CD4-positive, alpha-beta T cell treated with Interleukin-17A for 4 hours (primary cell): ENCODE data around the gene DLGAP3.
"Not testable (repeated sequence)": the region's sequence is repeated elsewhere in the genome, so short reads cannot be mapped to it uniquely, and the experiment has no call there.

Experiments used
- DNase-seq: peaks from one replicate; pipeline ENCODE4 v3.0.0-alpha.2; 2020; ENCODE audit warnings: mixed read lengths

The DLGAP3 gene

DNA sequence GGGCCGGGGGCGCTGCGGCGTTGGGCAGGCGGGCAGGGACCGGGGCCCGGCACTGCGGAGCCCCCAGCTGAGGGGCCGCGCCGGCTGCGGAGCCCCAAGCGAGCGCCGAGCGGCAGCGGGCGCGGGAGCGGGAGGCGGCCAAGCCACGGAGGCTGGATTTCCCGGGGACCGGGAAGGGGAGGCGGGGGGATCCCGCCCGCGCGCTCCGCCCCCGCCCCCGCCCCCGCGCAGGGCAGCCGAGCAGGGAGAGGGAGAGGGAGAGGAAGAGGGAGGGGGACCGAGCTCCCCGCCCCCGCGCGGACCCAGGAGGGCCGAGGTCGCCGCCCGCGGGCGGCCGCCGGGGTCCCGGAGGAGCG lies at the start of gene DLGAP3:
DLGAP3 (minus strand) TSS at position 154 of the 356 bp plus-strand sequence. CDS start 24,267 bp downstream, outside the sequence.
- DNase-seq = peak; percentile 21

GRCh38 chr1:34978921-34979320 lies 49.5 kb upstream of the DLGAP3 start:
- no peak for DNase-seq

- DNase-seq = no peak
Observed at GRCh38 chr1:34977858-34978257, 48.4 kb upstream of the DLGAP3 start.

DNA sequence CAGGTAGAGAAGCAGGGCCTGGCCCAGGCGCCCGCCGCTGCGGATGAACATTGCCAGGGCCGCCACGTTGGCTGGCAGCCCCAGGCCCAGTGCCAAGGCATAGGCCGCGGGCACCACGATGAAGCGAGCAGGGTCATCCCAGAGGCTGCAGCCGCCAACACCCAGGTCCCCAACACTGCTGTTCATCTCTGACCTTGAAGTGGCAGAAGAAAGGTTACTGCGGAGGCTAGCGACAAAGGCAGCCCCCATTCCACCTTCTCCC lies 47.7 kb upstream of the DLGAP3 start:
- no peak for DNase-seq

- no peak for DNase-seq
Observed at GRCh38 chr1:34976384-34977209, 47.1 kb upstream of the DLGAP3 start.

GRCh38 chr1:34975771-34976170 lies 46.3 kb upstream of the DLGAP3 start:
- DNase-seq = no peak

GRCh38 chr1:34975338-34975737 lies 45.9 kb upstream of the DLGAP3 start:
- no peak for DNase-seq

DNA sequence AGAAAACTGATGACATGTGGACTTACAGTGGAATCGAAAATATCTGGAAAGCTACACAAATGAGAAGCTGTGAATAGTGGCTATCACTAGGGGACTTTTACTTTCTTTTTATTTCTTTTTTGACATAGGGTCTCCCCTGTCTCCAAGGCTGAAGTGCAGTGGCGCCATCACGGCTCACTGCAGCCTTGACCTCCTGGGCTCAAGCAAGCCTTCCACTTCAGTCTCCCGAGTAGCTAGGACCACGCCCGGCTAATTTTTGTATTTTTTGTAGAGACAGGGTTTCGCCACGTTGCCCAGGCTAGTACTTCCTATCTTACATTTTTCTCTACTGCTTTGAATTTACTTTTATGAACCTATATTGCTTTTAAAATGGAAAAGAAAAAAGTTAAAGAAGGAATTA lies 45.2 kb upstream of the DLGAP3 start:
- DNase-seq = no peak

DNA sequence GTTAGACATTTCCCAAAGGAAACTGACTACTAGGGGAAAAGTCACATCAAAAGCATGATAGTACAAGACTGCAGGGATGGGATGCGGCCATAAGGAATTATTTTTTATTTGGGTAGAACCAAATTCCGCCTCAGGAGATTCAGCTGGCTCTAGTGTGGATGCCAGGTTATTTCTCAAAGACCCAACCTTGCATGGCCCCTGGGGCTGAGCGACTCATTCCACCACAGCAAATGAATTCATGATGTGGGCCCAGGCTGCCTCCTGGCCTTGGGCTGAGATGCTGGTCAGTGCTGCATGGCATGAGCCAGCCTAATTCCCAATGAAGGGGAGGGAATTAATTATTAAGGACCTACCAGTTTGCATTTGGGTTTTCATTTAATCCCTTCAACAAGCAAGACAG lies 43.9 kb upstream of the DLGAP3 start:
- no peak for DNase-seq

DNA sequence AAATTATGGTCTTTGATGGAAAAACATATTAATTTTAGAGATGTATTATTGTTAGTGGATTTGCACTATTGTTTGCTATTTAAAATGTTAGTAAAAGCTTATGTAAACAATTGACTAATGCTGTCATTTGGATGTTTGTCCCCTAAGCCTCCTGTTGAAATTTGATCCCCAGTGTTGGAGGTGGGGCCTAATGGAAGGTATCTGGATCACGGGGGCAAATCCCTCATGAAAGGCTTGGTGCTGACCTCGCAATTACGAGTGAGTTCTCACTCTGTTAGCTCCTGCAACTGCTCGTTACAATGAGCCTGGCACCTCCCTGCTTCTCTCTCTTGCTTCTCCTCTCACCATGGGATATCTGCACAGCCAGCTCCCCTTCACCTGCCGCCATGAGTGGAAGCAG lies 41.4 kb upstream of the DLGAP3 start:
- DNase-seq = no peak

DNA sequence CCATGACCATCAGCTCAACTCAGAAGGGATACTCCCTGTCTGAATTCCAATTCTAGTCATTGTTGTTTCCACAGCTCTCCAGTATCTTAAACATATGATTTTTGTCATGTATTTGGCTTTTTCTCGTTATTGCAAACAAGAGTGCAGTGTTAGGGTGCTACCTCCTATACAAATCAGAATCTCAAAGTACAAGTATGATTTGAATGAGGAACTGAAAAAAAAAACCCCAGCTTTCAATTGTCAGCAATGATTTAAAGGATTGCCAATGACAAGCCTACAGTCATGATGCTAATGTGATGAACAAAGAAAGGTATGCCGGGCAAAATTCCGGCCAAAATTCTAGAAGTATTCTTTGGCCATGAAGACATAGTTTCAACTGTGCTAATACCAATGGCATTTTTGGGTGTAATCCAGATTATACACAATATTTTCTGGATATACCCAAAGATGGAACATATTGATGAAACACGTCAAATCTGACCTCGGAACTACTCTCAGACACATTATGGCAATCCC lies 40.8 kb upstream of the DLGAP3 start:
- no peak for DNase-seq

- not testable (repeated sequence) for DNase-seq
Observed at GRCh38 chr1:34968297-34968696, 38.8 kb upstream of the DLGAP3 start.

GRCh38 chr1:34967672-34968071 lies 38.2 kb upstream of the DLGAP3 start:
- DNase-seq = not testable (repeated sequence)

GRCh38 chr1:34965597-34965996 lies 36.1 kb upstream of the DLGAP3 start:
- no peak for DNase-seq

DNA sequence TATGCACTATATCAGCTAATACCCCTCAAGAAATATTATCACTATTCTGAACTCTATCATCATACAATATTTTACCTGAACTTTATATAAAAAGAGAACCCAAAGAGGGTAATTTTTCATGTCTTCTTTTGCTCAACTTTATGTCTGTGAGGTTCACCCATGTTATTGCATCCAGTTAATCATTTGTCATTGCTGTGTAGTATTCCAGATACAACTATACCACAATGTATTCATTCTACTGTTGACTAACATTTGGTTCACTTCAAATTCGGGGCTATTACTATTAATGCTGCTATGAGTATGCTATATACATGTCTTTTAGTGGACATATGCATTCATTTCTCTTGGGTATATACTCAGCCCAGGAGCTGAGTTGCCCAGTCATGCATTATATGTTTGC lies 21.0 kb upstream of the DLGAP3 start:
- no peak for DNase-seq

GRCh38 chr1:34948739-34949138 lies 19.3 kb upstream of the DLGAP3 start:
- DNase-seq = not testable (repeated sequence)

GRCh38 chr1:34947641-34948314 lies 18.3 kb upstream of the DLGAP3 start:
- DNase-seq = not testable (repeated sequence)

DNA sequence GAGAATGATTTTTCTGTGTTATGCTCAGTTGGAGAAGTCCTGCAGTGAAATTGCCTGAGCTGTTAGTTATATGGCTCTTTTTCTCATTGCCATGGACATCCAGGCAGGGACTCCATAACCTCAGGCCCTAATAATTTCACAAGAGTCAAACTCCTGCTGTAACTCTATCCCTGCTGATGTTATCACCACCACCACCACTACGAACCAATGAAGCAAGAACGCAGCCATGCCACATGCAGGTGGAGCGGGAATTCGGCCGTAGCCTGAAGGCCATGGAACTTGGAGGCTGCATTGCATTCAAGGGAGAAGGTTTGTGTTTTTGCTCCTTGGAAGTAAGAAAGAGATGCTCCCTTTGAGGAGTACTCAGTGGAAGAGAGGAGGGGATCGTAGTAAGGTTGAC lies 16.8 kb upstream of the DLGAP3 start:
- DNase-seq = no peak

GRCh38 chr1:34941798-34942197 lies 12.3 kb upstream of the DLGAP3 start:
- not testable (repeated sequence) for DNase-seq

DNA sequence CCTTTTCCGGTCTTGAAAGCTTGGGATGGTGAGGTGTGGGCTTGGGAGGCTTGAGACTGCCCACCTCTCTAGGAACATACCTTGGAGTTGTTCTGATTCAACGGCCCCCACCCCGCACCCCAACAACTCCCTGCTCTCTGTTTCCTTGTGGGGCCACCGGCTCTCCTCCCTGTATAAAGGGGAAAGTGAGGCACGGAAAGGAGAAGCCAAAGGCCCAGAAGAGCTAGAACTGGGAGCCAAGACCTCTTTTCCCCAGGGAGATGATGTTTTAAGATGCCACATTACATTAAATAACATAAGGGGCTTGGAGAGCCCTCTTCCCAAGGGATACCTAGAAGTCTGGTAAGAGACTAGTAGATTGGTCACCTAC lies 1.2 kb upstream of the DLGAP3 start:
- DNase-seq = no peak

GRCh38 chr1:34929853-34930701 lies 627 bp upstream of the DLGAP3 start:
- no peak for DNase-seq

DNA sequence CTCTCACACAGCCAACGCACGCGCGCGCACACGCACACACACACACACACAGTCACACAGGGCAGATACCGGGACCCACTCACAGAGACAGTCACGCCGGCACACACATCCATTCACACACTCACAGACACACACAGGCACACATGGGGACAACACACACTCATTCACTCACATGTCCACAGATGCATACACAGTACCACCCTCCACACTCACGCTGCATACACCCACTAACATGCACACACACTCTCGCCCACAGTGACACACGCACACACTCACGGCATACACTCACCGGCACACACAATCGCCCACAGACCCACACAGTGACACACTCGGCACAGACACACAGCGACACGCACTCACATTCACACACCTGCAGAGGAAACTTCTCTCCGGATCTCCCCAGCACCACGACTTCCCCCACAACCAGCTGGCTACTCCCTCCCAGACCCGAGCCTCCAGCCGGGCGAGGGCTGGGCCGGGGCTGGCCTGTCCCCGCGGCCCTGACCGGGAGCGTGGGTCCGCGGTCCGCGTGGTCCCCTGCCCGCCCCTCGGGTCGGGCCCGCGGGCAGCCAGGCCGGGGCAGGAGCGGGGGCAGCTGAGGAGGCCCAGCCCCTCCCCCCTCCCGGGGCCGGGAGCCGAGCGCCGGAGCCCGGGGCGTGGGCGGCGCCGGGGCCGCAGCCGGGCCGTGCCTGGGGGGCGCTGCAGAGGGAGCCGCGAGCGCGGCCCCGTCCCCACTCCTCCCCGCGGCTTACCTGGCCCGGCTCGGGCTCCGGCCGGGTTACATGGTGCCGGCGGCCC lies 552 bp downstream of the DLGAP3 start:
- peak; percentile 11 for DNase-seq
